Activated CD4-positive, alpha-beta T cell treated with anti-CD3 and anti-CD28 coated beads, Interleukin-10, Interleukin-2, amounts not matched to agents 100 ng/mL and 50 ng/mL, durations not matched to agents 16 hours and 8 hours (primary cell): Measurements from ENCODE around the gene ZBTB24.

Experiments used
- DNase-seq: peaks from one replicate; pipeline ENCODE4 v3.0.0-alpha.2; 2020

ZBTB24 gene

DNA sequence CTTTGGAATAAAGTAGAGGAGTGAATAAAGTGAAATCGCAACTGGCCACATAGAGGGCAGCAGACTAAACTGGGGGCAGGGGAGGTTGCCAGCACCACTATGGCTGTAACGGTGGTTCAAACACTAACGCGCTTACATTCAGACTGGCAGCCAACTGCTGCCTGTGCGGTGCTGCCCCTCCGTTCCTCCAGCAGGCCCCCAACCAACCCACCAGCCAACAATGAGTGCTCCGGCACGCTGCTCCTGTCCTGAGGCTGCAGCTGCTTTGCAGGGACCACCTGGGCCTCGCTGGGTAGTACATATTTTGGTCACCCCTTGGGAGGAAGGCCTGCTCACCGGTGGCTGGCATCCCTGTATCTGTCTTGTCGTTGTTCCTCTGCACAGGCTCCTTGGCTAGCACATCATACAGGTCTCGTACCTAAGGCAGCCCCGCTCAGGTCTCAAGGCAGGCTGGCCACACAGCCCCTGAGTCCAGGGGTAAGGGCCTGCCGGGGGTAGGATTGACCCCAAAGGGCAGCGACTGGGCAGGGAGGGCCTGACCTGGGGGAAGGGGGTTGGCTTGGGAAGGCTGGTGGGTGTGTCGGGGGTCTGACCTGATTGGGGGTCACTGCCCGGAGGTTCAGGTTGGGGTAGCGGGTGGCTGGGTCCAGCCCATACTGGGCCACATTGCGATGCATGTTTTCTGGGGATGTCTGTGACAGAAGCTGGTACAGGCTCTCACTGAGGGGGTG lies 33.8 kb downstream of the ZBTB24 start:
- DNase-seq: no peak

DNA sequence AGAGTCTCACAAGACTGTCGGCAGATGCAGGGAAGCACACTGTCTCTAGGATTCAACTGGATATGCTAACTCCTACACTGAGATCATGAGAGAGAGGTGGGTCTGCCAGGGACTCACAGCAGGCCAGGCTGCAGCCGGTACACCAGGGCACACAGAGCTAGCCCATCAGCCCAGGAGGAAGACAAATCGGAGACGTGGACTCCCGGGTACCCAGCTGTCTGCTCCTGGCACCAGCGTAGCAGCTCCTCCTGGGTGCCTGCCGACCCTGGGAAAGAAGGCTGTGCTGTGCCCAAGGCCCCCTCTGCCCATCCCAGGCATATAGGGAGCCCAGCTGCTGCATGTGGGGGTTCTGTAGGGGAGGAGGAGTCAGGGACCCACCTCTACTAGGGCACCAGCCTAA lies 34.4 kb downstream of the ZBTB24 start:
- no peak for DNase-seq

DNA sequence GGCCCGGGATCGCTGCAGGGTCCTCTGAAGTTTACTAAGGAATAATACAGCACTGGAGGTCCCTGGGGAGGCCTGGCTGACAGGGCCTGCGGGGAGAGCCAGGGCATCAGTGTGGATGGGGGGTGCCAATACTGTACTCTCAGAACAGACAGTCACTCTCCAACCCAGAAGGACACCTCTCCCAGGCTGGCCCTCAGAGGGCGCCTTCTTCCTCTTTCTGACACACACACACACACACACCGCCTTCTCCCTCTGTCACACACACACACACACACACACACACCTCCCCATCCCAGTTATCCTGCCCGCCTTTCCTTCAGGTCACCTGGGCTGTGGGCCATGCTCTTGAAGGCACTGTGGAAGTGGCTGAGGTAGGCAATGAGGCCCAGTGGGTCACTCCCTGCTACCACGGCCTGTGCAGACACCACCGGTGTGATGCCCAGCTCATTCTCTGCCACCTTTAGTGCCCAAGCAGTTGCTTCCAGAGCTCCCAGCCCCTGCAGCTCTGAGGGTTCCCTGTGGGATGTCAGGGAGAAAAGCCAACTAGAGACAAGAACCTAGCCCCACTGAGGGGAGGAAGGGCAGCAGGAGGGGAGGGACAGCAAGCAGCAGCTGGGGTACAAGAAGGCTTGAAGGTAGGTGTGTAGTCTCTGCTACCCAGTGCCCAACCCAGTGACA lies 35.0 kb downstream of the ZBTB24 start:
- no peak for DNase-seq

DNA sequence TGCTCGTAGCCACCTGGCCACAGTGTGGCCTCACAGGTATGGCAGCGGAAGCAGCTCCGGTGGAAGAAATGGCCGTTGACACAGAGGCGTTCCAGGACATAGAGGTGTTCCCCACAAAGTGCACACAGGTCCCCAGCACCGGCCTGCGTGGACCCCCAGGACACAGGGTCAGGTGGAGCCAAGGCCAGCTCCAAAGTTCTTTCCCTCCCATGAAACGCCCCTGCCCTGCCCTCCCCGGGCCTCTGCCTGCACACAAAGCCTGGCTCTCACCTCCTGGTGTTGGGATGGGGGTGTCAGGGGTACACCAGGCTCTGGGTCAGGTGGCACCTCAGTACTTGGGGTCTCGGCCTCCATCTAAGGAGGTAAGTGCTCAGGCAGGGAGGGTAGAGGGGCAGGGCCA lies 35.9 kb downstream of the ZBTB24 start:
- DNase-seq: no peak

DNA sequence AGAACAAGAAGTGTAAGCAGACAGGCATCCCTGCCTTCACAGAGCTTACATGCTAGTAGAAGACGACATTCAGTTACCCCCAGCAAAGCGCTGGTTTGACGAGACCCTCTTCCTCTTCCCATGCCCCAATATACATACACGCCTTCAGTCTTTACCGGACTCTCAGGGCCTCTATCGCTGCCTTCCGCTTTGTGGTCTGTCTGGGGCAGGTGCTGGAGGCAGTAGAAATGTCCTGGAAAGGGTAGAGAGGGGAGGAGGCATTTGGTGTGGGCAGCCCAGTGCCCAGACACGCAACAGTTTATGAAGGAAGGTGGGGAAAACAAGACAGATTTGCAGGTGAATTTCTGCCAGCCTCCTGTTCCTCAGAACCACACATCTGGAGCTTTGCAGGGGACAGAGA lies 36.5 kb downstream of the ZBTB24 start:
- no peak for DNase-seq

DNA sequence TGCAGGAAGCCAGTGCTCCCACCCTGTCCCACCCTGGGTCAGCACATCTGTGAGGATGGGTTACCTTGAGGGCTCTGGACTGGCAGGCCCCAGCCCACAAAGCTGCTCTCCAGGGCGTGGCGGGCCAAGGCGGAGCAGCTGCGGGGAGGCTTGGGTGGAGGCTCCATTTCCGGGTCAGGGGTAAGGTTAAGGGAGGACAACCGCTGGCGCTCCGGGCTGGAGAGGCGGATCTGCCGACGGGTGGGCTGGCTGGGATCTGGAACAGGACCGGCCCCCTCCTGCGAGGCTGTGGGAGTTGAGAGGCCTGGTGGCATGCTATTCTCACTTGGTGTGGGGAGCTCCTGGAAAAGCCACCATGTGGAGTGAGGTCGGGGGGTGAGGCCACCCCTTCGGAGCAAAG lies 36.9 kb downstream of the ZBTB24 start:
- no peak for DNase-seq

DNA sequence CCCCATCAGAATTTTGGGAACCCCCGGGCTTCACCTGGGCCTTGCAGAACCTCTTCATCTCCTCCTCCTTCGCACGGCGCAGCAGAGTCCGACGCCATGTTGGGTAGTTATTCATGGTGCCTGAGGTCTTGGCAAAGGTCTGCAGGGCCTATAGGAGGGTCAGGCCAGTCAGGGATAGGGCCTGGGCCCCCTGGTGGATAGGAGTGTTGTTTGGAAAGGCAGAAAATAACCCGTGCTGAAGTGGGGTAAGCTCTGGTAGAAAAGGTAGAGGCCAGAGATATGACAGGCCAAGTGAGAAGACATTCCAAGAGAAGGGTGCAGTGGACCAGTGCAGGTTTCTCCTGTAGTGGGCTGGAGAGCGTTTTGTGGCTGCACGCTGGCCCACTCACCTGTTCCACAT lies 37.6 kb downstream of the ZBTB24 start:
- DNase-seq: no peak

DNA sequence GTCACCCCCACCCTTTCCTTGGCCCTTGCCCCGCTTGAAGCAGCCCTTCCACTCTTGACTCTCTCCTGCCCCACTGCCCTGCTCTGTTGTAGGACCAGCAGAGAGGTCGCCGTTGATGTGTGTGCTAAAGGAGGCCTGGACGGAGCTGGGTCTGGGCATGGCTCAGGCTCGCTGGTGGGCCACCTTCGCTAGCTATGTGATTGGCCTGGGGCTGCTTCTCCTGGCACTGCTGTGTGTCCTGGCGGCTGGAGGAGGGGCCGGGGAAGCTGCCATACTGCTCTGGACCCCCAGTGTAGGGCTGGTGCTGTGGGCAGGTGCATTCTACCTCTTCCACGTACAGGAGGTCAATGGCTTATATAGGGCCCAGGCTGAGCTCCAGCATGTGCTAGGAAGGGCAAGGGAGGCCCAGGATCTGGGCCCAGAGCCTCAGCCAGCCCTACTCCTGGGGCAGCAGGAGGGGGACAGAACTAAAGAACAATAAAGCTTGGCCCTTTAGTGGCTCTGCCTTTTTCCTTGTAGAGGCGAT lies 39.5 kb downstream of the ZBTB24 start:
- no peak for DNase-seq

DNA sequence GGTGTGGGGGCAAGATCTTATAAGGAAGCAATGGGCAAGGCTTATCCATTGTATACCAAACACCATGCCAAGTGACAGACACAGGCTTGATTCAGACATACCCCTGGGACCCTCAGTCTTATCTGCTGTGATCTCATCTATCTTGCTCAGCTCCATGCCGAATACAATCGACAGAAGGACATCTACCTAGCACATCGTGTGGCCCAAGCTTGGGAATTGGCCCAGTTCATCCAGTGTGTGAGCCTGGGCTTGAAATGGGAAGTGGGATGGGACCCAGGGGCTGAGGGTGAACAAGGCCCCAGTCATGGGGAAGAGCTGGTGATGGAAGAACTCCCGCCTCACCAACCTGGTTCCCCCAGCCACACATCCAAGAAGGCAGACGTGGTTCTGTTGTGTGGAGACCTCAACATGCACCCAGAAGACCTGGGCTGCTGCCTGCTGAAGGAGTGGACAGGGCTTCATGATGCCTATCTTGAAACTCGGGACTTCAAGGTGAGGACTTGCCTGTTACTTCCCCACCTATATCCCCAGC lies 40.6 kb downstream of the ZBTB24 start:
- no peak for DNase-seq

DNA sequence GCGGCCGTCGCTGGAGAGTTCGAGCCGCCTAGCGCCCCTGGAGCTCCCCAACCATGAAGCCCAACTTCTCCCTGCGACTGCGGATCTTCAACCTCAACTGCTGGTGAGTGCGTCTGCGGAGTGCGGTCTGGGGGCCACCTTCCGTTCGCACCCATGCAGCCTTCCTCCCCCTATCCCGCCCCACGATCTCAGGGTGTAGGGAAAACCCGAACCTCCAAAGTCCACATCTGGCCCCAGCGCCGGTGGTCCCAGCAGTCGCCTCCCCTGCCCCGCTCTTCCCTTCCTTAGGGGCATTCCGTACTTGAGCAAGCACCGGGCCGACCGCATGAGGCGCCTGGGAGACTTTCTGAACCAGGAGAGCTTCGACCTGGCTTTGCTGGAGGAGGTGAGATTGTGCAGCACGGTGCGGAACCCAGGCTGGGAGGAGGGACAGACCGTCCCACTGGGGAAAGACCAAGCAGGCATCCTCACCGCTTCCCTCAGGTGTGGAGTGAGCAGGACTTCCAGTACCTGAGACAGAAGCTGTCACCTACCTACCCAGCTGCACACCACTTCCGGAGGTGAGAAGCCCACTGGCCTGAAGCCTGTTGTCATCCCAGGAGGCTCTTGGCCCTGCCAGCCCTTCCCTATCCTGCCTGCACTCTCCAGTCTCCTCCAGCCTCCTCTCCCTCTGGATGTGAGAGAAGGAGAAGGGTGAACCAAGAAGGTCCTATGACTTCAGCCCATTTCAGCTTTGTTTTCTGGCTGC lies 41.8 kb downstream of the ZBTB24 start:
- peak; percentile 37 for DNase-seq

DNA sequence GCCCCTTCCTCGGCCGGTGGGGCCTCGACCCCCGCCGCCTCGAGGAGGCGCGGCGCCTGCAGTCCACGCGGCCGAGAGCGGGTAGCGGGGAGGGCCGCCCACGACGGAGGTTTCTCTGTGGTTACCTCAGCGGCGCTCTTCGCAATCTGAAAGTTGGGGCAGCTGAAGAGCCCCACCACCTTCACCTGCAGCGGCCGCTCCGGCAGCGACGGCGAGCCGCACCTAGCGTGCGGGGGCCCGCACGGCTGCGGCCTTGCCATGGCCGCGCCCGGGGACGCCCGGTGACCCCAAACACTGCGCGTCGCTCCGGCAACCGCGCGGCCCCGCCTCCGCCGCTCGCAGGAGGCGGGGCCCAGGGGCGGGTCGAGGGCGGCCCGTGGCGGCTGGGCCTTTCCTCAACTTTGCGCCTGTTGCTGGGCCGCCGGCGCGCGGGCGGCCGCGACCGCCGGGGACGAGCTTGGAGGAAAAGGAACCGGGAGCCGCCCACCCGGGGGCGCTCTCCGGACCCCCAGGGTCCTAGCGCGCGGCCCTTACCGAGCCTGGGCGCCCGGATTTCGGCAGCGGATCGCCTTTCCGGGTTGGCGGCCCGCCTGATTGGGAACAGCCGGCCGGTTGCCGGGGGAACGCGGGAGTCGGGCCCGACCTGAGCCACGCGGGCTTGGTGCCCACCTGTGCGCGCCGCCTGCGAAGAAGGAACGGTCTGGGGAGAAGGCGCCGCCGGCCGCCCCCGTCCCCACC lies 42.5 kb downstream of the ZBTB24 start, which contains the start of the genes PPIL6 and SMPD2:
Gene PPIL6 (minus strand): TSS at position 298 of the 738 bp plus-strand sequence. CDS start 38 bp downstream, at position 260.
Gene SMPD2 (plus strand): TSS at position 394 of the 738 bp plus-strand sequence. CDS start 398 bp downstream, outside the sequence.
- peak; percentile 86 for DNase-seq

DNA sequence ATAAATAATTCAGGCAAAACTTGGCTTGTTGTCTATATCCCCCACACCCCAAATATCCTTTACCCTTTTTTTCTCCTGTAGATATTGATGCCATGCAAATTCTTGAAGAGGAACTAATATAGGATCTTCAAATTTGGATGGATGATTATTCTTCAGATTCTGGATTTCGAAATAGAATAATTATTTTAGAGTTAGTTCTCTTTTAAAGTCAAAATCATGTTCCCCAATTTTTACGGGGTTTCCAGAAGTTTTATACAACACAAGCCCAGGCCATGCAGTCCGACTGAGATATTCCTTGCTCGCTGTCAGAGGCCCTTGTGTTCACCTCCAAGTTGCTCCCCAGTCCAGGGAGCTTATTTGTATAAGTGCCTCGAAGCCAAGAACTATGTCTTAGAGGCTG lies 47.0 kb downstream of the ZBTB24 start:
- no peak for DNase-seq

DNA sequence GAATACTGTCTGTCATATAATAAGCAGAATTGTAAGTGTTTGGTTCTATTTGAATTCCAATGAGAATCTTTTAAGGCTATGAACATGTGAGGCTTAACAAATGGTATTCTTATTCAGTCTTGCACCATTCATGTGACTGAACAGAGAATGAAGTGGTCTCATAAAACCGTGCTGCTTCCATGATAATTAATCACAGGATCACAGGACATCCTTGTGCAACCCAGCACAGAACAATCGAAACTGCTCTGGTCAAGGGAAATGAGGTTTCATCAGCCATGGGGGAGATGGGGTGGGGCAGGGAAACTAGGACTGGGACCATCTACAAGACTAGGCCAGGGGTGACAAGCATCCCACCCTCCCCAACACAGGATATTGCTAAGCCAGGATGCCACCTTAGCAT lies 48.6 kb downstream of the ZBTB24 start:
- DNase-seq: no peak

DNA sequence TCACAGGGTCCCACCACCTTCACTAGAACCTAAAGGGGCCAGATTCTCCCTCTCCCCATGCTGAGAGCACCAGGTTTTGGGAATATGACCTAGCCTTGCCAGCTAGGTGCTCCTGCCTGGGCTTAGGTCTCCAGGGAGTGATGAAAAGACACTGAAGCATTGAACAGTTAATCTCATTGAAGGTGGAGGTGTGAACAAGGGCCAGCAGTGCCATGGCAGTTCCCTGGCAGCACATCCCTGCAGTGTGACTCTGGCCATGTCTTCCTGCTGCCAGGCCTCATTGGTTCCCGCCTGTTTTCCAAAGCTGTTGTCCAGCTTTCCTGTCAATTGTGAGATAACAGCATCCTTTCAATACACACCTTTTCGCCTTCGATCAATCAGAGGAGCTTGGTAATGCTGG lies 53.5 kb downstream of the ZBTB24 start:
- no peak for DNase-seq

DNA sequence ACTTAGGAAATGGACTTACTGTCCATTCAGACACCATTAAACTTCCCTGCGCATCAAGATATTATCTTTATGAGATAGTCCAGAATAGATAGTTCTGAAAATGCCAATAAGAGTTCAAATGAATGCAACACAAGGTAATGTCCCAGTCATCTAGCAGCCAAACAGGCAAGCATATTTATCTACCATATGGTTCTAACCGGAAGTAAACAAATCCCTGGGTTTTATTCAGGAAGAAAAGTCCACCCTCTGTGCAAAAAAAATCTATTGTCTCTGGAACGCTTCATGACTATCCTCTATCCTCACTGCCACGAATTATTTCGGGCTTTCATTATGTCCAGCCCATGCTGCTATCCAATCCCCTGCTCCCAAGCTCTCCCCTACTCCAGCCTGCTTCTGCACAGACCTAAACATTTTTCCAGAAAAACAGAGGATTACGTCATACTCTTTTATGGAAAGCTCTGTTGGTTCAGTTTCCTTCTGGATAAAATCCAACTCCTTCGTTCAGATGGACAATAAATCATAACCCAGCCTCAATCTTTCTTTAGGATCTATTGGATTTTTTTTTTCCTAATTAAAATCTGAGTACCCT lies 54.0 kb downstream of the ZBTB24 start:
- DNase-seq: no peak

DNA sequence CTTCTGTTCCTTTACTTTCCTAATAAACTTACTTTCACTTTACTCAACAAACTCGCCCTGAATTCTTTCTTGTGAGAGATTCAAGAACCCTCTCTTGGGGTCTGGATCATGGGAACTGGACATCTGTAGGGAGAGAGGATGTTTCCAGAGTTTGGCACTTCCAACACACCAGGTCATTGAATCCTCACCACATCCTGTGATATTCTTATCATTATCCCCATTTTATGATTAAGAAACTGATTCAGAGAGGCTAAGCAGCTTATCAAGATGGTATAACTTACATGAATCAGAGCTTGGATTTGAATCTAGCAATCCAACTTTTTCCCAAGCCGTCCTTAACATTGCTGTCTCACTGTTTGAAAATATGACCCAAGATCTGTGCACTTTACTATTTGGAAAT lies 58.1 kb downstream of the ZBTB24 start:
- DNase-seq: no peak

DNA sequence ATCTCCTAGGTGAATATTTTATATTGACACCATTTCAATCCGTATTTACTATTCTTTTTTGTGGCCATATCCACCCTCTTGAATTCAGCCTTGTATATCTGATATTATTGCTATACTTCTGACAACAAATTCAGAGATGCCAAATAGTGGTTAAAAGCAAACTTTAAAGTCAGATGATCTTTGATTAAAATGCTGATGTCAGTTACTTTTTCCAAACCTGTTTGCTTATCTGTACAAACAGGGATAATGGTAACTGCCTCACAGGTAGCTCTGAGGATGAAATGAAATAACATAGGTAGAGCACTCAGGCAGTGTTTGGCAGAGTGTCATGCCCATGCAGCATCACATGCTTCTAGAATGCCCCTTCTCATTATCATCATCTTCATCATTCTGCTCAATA lies 61.8 kb downstream of the ZBTB24 start:
- DNase-seq: no peak

DNA sequence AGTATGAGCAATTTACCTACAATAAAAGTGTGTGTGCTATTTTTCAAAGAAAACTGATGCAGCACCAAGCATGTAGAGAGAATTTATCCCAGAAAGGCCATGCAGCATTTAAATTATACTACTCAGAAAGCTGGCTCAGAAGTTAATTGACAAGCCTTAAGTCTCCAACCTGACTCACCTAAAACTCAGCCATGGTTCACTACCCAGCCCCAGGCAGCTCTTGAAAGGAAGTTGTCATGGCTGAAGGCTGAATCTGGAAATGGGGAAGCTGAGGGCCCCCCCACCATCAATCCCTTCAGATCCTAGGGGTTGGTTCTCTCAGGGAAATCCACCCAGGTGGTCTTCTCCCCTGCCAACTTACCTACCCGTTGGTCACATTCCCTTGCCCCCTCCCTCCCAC lies 62.3 kb downstream of the ZBTB24 start:
- DNase-seq: no peak

DNA sequence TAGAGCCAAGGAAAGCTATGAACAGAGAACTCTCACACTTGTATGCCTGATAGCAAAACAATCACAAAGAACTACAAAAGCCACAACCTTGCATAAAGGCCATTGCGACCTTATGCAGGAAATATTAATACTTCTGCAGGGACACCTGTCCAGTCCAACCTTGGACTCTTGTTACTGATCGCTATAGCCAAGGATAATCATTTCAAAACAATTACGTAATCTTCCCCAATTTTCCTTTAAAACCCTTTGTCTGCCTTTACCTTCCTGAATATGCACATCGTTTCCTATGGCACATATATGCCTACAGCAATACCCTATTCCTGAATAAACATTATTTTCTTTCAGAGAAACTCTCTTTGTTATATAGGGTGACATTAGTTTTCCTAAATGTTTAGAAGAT lies 65.4 kb downstream of the ZBTB24 start:
- DNase-seq: no peak
